AG04450 (cell line): Measurements from ENCODE around the gene IFITM5. TPM values are rescaled to one million over a fixed set of nuclear protein-coding genes. Genes with fewer than 3 reads are reported as not detected.

Experiments
- CTCF ChIA-PET: fragments of 300-600, 350-600 bp; formaldehyde crosslinking; extraction: SDS; loops from one replicate; lab custom pipeline; 2022; ENCODE audit warnings: antibody characterized with exemption, inconsistent platforms; lab: Charles Lee
- POLR2A ChIA-PET: fragments of 350-600 bp; formaldehyde crosslinking; extraction: SDS; loops from one replicate; lab custom pipeline; 2021; ENCODE audit warnings: antibody characterized with exemption, inconsistent platforms; lab: Yijun Ruan, JAX
- DNase-seq: peaks from one replicate; pipeline ENCODE4 v3.0.0-alpha.2; 2011; ENCODE audit warnings: low read depth, low spot score
- H3K27ac ChIP-seq: one replicate; pipeline ENCODE4 v1.5.1; 2012; ENCODE audit warnings: low read depth, low read length, control low read depth
- H3K27me3 ChIP-seq: one replicate; pipeline ENCODE4 v1.6.0; 2012; ENCODE audit warnings: low read length; ENCODE audit not compliant: control insufficient read depth, insufficient read depth
- H3K4me3 ChIP-seq: 2 replicates; pipeline ENCODE4 v1.5.1; 2011; ENCODE audit warnings: mild to moderate bottlenecking, low read depth, low read length, control low read depth
- H3K9me3 ChIP-seq: 2 replicates; pipeline ENCODE4 v1.5.1; 2012; ENCODE audit warnings: low read length; ENCODE audit not compliant: control insufficient read depth, insufficient read depth
- CTCF ChIP-seq: IDR thresholded peaks from 2 replicates; pipeline ENCODE4 v1.5.1; 2011; ENCODE audit warnings: low read depth, low read length, control low read depth, inconsistent platforms
- polyA plus RNA-seq: library from polyadenylated mRNA; depleted of rRNA; stranded (reverse); fragments of >200 nt; gene quantifications from 2 replicates; pipeline ENCODE4 v1.2.3, GENCODE V29; 2011

The IFITM5 gene
- polyA plus RNA-seq, 1 experiment, result not detected

DNA sequence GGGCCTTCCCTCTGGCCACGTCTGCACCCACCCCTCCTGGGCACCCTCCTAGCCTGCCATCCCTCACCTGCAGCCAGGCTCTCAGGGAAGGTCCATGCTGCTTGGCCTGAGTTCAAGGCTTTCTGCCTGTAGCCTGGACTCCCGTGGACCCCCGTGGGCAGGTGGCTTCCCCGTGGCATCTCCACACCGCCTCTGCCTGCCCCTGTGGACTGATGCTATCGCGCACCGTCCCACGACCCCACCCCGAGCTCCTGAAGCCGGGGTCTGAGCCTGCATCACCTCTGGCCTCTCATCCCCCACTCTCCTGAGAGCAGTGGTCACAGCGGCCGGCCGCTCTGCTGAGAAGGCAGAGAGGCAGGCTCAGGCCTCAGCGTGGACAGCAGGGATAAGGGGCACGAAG, 4.5 kb downstream of the IFITM5 start:
- CTCF ChIA-PET, result interaction anchor here (1.1 to 1.2 kb wide), 2 partner anchors 10 to 11 kb away, joined by 3 read pairs; no protein-coding TSS in a partner anchor
- no peak for DNase-seq

DNA sequence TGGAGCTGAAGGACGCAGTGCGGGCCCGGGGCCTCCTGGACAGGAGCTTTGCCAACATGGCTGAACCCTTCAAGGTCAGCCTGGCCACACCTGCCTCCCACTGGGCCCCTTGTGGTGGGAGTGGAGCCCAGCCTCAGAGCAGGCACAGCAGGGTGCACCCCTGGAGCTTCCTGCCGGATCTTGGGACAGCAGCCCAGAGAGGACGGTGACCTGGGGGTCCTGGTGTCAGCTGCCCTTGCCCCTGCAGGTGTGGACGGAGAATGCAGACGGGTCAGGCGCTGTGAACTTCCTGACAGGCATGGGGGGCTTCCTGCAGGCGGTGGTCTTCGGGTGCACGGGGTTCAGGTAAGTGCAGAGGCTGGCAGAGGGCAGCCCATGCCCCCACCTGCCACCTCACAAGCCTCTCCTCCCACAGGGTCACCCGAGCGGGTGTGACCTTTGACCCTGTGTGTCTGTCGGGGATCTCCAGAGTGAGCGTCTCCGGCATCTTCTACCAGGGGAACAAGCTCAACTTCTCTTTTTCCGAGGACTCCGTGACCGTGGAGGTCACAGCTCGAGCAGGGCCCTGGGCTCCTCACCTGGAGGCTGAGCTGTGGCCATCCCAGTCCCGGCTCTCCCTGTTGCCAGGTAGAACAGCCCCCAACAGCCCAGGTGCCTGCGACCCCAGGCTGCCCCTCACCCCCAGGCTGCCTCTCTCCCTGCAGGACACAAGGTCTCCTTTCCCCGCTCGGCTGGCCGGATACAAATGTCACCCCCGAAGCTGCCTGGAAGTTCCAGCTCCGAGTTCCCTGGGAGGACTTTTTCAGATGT, 5.3 kb downstream of the IFITM5 start:
- TF ChIP-seq CTCF, result no peak
- Histone ChIP-seq H3K27ac (no peak overlapping the region), H3K4me3 (no peak overlapping the region), H3K27me3 (no peaks in the 10 kb centered on the region), H3K9me3 (no peaks in the 10 kb centered on the region; the same call in 1 of the 2 replicates)
- POLR2A ChIA-PET, result no interaction called here
- no peak for DNase-seq
- CTCF ChIA-PET, result interaction anchor here (1.1 to 1.2 kb wide), 2 partner anchors 11 to 12 kb away, joined by 3 read pairs; no protein-coding TSS in a partner anchor

More for the DNA sequence above, 4.5 kb downstream of the IFITM5 start:
- Histone ChIP-seq H3K27me3 (peaks cover 3% of the 10 kb centered on the region), H3K4me3 (no peak overlapping the region), H3K27ac (no peak overlapping the region), H3K9me3 (no peaks in the 10 kb centered on the region; the same call in 1 of the 2 replicates)
- POLR2A ChIA-PET, result interaction anchor here (0.6 kb wide), 1 partner anchor 10 kb away, joined by 3 read pairs; no protein-coding TSS in a partner anchor
- TF ChIP-seq CTCF, result no peak

DNA sequence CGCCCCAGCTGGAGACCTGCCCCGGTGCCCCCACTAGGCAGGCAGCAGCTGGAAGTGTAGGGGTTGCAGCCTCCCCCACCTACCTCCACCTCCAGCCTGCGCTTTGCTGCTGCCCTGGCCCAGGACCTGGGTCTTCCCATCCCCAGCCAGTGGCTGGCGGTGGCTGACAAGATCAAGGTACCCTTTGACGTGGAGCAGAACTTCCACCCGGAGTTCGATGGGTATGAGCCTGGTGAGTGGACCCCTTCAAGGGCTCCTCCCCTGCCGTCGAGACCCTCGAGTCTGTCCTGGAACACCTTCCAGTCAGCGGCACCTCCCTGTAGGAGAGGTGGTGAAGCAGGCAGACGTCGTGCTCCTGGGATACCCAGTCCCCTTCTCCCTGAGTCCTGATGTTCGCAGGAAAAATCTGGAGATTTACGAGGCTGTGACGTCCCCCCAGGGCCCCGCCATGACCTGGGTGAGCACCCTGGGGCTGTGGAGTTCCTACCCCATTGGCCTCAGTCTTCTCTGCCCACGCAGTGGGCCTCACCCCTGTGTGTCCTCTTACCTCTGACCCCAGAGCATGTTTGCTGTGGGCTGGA, 6.0 kb downstream of the IFITM5 start:
- DNase-seq, result no peak
- no peak for TF ChIP-seq CTCF
- POLR2A ChIA-PET, result no interaction called here

GRCh38 chr11:292211-293121, 6.9 kb downstream of the IFITM5 start:
- H3K4me3 ChIP-seq, result no peak overlapping the region
- H3K27me3 ChIP-seq, result peaks cover 10% of the 10 kb centered on the region
- H3K9me3 ChIP-seq, result no peaks in the 10 kb centered on the region; the same call in 1 of the 2 replicates
- DNase-seq, result no peak
- TF ChIP-seq CTCF, result no peak
- ChIA-PET CTCF (no interaction called here), POLR2A (no interaction called here)
- no peak overlapping the region for H3K27ac ChIP-seq

More for the DNA sequence above, 6.0 kb downstream of the IFITM5 start:
- Histone ChIP-seq H3K9me3 (no peaks in the 10 kb centered on the region; the same call in 1 of the 2 replicates), H3K27ac (no peak overlapping the region), H3K27me3 (peaks cover under 1% of the 10 kb centered on the region), H3K4me3 (no peak overlapping the region)
- CTCF ChIA-PET, result no interaction called here
